ENCODE data around the gene CLIC2.
"Not testable (repeated sequence)": the region's sequence is repeated elsewhere in the genome, so short reads cannot be mapped to it uniquely, and the experiment has no call there.

The CLIC2 gene

DNA sequence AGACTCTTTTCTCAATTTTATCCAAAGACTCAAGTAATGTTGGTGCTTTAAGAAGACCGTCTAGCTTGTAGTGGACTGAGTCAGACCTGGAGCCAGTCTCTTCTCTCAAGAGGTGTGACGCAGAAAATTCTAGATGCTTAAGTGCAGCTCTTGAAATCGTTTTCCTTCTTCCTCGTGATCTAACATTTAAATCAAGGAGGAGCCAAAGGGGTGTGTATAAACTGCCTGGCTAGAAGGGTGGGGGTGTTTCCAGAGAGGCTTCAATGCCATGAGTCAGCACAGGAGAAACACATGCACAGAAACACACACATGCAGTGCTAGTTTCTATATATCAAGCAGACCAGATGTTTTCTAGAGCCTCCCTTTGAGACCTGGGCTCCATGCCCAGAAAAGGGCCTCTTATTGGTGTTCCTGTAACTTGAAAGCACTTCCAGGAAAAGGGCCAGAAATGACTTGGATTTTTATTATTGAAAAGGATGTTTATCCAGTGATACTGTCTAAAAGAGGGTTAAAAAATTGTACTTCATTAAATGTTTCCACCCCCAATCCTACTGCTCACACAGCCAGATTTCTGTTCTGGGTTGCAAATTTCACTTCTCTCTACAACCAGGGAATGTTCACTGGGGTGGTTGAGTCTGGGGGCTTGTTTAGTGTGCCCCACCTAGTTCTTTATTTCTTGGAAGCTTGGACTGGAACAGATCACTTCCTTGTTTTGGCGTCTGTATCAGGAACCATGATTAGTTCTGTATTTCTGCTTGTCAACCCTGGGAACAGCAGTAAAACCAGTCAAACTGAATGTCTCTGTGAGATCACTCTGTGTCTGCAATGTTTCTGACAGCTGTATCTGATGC is at the start of gene CLIC2:
Gene CLIC2, minus strand, starts transcription at position 129 of the 851 bp plus-strand sequence. CDS start 187 bp downstream, outside the sequence.
- DNase-seq (ENCODE audit: low read depth in 2 of 2), result no peak

DNA sequence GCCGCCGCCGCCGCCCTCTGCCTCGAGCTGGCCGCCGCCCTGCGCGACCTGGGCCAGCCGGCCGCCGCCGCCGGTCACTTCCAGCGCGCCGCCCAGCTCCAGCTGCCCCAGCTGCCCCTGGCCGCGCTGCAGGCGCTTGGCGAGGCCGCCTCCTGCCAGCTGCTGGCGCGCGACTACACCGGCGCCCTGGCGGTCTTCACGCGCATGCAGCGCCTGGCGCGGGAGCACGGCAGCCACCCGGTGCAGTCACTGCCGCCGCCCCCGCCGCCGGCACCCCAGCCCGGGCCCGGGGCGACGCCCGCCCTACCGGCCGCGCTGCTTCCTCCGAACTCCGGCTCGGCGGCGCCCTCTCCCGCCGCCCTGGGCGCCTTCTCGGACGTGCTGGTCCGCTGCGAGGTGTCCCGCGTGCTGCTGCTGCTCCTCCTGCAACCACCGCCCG is 48.1 kb upstream of the CLIC2 start:
- not testable (repeated sequence) for DNase-seq (ENCODE audit: low read depth in 2 of 2)

DNA sequence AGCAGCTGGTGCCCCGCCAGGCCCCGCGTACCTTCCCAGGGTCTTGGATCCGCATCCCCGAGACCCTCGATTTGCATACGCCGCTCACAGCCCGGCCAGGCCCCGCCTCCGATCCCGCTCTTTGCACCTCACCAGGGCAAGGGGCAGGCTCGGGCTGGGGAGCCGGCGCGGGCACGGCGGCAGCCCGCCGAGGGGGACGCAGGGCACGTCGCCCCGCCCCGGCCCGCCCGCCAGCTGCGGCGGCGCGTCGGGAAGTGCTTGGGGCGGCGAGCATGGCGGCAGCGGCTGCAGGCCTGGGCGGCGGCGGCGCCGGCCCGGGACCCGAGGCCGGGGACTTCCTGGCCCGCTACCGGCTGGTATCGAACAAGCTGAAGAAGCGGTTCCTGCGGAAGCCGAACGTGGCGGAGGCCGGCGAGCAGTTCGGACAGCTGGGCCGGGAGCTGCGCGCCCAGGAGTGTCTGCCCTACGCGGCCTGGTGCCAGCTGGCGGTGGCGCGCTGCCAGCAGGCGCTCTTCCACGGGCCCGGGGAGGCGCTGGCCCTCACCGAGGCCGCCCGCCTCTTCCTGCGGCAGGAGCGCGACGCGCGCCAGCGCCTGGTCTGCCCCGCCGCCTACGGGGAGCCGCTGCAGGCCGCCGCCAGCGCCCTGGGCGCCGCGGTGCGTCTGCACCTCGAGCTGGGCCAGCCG is 47.6 kb upstream of the CLIC2 start, which contains the start of gene F8A2:
Gene F8A2, plus strand, starts transcription at position 253 of the 686 bp plus-strand sequence. Its CDS starts 20 bp downstream, at position 273.
- DNase-seq (ENCODE audit: low read depth in 2 of 2), result not testable (repeated sequence)

DNA sequence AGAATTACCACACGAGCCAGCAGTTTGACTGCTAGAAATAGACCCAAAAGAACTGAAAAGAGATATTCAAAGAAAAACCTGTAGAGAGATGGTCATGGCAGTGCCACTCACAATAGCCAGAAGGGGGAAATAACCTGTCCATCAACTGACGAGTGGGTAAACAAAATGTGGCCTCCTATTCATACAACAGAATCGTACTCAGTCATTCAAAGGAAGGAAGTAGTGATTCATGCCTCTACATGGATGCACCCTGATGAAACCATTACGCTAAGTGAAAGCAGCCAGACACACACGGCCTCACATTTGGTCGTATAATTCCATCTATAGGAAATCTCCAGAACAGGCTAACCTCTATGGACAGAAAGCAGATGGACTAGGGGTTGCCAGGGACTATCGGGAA is 45.4 kb upstream of the CLIC2 start:
- not testable (repeated sequence) for DNase-seq (ENCODE audit: low read depth in 2 of 2)

DNA sequence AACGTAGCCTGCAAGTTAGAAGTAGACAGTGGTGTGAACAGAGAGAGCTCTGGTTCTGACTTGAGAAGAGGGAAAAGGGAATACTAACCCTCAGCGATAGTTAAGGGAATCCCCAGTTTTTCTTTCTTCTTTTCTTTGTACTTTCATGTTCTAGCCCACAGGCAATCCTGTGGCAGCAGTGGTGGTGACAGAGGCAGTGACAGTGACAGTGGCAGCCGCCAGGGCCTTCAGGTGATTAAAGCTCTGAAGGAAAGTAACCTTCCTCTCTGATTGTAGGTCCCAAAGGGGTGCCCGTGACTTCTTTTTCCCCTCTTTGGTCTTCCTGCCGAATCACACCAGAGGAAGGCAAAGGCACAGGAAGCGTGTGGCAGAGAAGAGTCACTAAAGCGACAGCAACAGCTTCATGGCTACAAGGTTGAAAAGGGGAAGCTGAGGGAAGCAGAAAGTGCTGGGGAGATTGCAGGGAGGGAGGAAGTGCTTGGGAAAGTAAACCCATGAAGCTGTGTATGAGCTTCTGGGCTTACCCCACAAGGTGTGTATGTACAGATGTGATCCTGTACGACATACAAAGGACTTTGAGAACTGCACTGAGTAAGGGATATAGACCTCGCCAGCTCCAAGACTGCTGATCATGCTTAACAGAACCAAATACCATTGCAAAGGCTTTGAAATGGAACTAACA is 39.5 kb upstream of the CLIC2 start:
- DNase-seq (ENCODE audit: low read depth in 2 of 2), result not testable (repeated sequence)

DNA sequence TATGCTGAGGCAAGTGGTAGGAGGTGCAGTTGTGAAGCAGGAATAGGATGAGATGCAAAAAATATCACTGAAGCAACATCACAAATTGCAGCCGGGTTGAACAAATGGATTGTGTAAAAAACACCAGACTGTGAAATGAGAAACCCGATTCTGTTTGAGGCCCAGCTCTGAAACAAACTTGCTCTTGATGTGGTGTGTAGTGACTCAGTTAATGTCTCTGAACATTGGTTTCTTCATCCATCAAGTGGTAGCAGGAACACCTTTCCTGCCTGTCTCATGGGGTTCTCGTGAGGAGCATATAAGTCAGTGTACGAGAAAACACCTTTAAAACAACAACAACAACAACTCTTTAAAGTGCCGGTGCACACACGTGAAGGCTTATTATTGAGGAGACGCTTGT is 29.3 kb upstream of the CLIC2 start:
- DNase-seq (ENCODE audit: low read depth in 2 of 2), result not testable (repeated sequence)

DNA sequence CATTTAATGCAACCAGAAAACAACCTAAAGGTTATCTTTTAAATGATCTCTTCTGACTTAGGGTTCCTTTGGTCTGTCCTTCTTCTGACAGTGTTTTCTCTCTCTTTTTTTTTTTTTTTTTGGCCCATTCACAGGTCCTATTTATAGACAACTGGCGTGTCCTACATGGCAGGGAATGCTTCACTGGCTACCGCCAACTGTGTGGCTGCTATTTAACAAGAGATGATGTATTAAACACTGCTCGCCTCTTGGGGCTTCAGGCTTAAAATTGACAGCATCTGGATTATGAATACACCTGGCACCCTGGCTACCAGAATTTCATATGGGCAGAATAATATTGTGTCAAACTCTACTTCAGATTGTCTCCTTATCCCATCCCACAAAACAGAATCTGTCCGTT is 15.0 kb upstream of the CLIC2 start:
- DNase-seq (ENCODE audit: low read depth in 2 of 2), result not testable (repeated sequence)

DNA sequence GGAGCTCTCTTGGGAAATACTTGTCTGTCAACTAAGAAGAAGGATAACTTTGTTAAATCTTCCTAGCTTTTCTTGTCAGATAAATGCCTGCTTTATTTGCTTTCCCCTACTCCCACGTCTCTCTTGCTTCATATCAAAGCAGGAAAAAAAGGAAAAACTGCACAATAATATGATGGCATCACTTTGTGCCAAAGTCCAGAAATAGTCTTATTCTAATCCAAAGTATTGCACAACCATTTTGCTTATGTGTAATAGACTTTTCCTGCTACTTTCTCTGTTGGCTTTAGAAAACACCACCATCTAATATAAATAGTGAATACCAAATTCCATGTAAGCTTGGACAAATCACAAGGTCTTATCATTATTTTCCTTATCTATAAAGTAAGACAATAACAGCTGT is 11.3 kb upstream of the CLIC2 start:
- DNase-seq (ENCODE audit: low read depth in 2 of 2), result not testable (repeated sequence)

DNA sequence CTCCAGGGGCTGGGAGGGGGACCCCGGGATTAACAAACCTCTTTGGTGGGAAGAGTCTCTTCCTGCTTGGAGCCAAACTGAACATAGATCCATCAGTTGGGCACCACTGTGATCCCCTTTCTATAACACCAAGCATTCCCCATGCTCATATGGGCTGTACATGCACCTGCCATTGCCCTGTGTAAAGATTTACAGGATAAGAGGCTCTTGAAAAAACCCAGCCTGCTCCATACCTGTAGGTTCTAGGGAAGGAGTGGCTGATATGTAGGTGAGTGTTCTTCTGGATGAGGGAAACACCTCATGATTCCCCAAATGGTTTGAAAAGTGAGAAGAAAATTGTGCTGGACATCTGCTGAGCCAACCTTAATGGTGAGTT is 911 bp upstream of the CLIC2 start:
- not testable (repeated sequence) for DNase-seq (ENCODE audit: low read depth in 2 of 2)

DNA sequence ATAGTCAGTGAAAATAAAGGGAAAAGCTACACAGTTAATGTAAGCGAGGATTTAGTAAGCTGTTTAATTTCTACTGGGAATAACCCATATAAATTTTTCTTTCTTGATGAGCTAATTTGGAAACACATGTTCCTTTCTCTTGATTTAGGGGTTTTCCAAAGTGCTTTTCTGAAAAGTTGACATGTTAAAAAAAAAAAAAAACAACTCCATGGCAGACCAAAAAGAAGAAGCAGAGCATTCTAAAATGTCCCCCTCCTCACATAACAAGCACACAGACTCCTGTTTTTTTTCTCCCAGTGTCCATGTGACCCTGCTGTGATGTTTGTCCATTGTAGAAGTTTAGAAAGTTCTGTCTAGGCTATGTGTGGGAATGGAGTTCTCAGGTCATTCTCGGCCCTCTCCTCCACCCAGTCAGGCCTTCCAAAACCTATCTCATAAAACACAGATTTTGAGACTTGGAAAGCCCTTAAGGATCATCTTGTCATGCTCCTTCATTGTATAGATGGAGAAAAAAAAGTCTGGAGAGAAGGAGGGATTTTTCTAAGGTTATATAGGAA is 792 bp downstream of the CLIC2 start:
- no peak for DNase-seq (ENCODE audit: low read depth in 2 of 2)

DNA sequence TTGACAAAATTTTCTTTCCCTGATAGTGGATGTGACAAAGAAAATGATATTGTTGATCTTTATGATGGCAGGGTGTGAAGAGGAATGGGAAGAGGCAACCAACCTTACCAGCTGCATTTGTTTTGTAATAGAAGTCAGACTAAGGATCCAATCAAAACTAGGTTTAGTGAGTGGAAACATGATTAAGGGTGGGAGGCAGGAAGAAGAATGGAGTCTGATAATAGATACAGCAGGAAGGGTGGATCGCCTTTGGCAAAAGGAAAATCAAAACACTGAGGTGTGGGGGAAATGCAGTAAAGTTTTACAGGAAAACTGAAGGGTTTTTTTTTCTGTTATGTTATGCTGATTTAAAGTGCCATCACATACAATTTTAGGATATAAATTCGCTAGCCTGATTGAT is 3.4 kb downstream of the CLIC2 start:
- DNase-seq (ENCODE audit: low read depth in 2 of 2), result no peak

DNA sequence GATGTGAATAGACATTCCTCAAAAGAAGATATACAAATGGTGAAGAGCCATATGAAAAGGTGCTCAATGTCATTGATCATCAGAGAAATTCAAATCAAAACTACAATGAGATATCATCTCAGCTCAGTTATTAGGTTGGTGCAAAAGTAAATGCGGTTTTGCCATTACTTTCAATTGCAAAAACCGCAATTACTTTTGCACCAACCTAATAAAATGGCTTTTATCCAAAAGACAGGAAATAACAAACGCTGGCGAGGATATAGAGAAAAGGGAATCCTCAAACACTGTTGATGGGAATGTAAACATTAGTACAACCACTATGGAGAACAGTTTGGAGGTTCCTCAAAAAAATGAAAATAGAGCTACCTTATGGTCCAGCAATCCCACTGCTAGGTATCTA is 5.1 kb downstream of the CLIC2 start:
- DNase-seq (ENCODE audit: low read depth in 2 of 2), result no peak

DNA sequence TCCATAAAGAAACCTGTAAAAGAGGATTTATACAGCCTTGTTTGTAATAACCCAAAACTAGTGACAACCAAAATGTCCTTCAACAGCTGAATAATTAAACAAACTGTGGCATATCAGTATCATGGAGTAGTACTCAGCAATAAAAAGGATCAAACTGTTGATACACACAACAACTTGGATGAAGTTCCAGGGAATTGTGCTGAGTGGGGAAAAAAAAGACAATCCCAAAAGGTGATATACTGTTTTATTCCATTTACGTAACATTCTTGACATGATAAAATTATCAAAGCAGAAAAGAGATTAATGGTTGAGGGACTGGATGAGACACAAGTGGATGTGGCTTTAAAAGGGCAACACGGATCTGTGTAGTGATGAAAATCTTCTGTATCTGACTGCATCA is 7.8 kb downstream of the CLIC2 start:
- no peak for DNase-seq (ENCODE audit: low read depth in 2 of 2)

DNA sequence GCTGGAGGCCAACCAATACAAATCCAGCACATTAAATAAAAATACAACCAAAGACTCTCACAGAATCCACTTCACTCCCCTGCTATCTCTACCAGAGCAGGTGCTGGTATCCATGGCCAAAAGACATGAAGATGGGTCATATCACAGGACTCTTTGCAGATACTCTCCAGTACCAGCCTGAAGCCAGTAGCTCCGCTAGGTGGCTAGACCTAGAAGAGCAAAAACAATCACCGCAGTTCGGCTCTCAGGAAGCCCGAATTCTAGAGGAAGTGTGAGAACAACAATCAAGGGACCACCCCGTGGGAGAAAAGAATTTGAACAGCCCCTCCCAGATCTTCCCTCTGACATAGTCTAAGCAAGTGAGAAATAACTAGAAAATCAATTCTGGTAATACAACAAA is 20.2 kb downstream of the CLIC2 start:
- DNase-seq (ENCODE audit: low read depth in 2 of 2), result no peak

DNA sequence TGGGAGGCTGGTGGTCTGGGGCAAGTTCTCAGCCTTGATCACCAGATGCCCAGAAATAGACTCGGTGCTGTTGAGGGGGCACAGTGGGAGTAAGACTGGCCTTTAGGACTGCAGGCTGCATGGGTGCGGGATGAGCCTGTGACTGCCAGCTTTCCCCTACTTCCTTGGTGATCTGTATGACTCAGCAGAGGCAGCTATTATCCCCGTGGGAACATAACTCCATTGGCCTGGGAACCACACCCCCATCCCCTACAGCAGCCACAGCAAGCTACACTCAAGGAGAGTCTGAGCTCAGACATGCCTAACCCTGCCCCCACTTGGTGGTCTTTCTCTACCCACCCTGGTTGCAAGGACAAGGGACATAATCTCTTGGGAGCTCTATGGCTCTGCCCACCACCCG is 20.6 kb downstream of the CLIC2 start:
- no peak for DNase-seq (ENCODE audit: low read depth in 2 of 2)

DNA sequence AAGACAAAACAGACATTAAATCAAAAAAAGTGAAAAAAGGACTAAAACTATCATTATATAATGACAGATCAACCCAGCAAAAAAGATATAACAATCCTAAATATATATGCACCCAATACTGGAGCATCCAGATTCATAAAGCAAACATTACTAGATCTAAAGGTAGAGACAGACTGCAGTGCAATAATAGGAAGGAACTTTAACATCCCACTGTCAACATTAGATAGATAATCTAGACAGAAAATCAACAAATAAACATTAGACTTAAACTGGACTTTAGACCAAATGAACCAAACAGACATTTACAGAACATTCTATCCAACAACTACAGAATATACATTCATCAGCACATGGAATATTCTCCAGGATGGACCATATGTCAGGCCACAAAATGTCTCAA is 40.6 kb downstream of the CLIC2 start:
- no peak for DNase-seq (ENCODE audit: low read depth in 2 of 2)

DNA sequence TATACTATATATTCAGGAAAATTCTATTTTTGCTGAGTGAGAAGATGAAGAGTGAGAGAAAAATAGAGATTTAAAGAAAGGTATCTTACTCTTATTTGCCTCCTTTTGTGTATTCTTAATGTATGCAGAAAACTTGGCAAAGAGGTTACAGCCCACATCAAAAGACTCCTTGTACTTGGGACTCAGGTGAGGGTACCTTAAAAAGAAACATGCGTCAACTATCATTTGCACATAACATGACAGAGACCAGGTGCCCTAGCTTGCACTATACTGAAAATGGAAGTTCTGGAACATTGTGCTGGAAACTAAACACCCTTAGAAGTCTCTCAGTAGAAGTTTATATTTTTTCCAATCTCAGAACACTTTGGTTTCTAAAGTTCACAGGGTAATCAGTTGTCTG is 54.5 kb downstream of the CLIC2 start:
- DNase-seq (ENCODE audit: low read depth in 2 of 2), result no peak

DNA sequence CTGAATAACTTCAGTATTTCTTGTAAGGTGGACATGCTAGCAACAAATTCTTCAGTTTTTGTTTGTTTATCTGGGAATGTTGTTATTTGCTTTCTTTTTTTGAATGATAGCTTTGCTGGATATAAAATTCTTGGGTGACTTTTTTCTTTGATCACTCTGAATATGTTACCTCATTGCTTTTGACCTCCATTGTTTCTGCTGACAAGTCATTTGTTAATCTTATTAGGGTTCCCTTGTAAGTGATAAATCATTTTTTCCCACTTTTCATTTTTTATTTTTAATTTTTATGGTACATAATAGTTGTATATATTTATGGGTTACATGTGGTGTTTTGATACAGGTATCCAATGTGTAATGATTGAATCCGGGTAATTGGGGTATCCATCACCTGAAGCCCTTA is 63.4 kb downstream of the CLIC2 start:
- DNase-seq (ENCODE audit: low read depth in 2 of 2), result no peak

DNA sequence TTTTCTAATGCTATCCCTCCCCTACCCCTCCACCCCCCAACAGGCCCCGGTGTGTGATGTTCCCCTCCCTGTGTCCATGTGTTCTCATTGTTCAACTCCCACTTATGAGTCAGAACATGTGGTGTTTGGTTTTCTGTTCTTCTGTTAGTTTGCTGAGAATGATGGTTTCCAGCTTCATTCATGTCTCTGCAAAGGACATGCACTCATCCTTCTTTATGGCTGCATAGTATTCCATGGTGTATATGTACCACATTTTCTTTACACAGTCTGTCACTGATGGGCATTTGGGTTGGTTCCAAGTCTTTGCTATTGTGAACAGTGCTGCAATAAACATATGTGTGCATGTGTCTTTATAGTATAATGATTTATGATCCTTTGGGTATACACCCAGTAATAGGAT is 66.4 kb downstream of the CLIC2 start:
- not testable (repeated sequence) for DNase-seq (ENCODE audit: low read depth in 2 of 2)

DNA sequence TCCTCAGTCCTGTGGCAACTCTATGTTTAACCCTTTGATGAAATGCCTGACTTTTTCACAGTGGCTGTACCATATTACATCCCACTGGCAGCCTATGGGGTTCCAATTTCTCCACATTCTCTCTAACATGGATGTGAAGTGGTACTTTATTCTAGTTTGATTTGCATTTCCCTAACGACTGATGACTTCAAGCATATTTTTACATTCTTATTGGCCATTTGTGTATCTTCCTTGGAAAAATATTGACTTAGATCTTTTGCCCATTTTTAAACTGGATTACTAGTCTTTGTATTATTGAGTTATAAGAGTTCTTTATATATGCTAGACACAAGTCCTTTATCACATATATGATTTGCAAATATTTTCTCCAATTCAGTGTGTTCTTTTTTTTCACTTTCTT is 68.0 kb downstream of the CLIC2 start:
- no peak for DNase-seq (ENCODE audit: low read depth in 2 of 2)

DNA sequence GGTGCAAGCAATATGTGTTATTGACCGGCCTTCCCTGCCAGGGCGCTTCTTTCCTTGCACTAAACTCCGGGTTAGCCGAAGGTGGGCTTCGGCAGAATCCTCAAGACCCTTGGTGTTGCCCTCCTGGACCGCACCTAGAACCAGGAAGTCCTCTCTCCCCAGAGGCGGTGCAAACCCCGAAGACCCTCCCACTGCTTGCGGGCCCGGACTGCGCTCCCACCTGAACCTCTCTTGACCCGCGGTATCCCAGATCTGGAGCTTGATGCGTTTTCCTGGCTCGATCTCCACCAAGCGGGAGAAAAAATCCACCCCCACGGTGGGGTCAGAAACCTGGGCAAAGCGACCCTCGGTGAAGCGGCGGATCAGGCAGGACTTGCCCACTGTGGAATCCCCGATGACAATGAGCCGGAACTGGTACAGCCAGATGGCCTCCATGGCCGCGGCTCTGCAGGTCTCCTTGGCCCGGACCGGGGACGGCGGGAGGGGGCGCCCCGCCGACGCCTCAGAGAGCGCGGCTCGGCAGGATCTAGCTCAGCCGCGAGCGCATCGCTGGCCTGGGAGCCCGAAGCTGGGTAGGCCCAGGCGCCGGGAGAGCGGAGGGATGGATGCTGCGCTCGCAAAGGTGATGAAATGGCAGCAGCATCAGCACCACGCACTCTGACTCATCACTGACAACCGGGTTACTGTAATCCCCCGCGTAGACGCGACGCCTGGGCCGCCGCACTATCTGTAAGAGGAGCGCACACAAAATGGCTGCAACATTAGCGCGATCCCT is 70.4 kb downstream of the CLIC2 start, which contains the start of gene RAB39B:
Gene RAB39B, minus strand, starts transcription at position 638 of the 775 bp plus-strand sequence. Its CDS starts 203 bp downstream, at position 435.
- DNase-seq (ENCODE audit: low read depth in 2 of 2), result peak; percentile 48 to 52

Measured in activated CD4-positive, alpha-beta T cell treated with anti-CD3 and anti-CD28 coated beads for 24 hours (primary cell).